GM19351 (cell line): ENCODE measurements around the gene CBFB.
"Not testable (repeated sequence)": the region's sequence is repeated elsewhere in the genome, so short reads cannot be mapped to it uniquely, and the experiment has no call there.

Experiments
- ATAC-seq: cut with Tn5 transposase; IDR thresholded peaks from one replicate; pipeline ENCODE4 v1.9.1; 2021; ENCODE audit warnings: mild to moderate bottlenecking, moderate library complexity; ENCODE audit not compliant: unreplicated experiment

CBFB gene

DNA sequence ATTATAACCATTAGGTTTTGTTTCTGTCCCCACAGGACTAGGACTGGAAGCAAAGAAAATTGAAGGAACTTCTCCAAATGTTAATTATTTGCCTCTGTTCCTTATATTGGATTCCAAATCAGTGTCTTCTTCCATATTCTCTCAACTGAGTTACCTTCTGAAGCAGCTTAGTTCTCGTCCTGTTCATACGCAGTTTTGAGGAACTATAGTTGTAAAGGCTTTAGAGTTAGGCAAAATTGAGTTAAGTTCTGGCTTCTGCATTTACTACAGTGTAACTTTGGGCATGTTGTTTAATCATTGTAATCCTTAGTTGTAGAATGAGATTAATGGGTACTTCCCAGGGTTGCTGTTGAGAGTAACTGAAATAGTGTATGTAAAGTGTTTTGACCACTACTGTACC is 11.2 kb downstream of the CBFB start:
- no peak for ATAC-seq

DNA sequence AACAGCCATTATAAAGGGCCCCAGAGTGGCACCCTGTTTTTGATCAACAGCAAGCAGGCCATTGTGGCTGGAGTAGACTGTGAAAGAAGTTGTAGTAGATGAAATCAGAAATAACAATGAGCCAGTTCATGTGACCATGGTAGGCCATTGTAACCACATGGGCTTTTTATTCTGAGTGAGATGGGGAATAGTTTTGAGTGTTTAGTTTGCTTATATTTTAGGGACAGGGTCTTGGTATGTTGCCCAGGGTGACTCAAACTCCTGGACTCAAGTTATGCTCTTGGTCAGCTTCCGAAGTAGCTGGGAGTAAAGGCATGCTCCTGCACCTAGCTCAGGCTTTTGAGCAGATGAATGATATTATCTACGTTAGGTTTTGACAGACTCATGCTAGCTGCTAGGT is 12.0 kb downstream of the CBFB start:
- ATAC-seq = no peak

DNA sequence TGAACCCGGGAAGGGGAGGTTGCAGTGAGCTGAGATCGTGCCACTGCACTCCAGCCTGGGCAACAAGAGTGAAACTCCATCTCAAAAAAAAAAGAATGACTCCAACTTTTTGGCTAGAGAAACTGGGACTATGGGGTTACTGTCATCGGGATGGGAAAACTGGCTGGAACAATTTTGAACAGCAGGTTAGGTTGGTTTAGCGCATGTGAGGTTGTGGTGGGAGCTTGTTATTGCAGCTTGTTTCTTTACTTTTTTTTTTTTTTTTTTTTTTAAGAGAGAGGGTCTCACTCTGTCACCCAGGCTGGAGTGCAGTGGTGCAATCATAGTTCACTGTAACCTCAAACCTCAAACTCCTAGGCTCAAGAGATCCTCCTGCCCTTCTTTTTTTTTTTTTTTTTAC is 12.6 kb downstream of the CBFB start:
- not testable (repeated sequence) for ATAC-seq

DNA sequence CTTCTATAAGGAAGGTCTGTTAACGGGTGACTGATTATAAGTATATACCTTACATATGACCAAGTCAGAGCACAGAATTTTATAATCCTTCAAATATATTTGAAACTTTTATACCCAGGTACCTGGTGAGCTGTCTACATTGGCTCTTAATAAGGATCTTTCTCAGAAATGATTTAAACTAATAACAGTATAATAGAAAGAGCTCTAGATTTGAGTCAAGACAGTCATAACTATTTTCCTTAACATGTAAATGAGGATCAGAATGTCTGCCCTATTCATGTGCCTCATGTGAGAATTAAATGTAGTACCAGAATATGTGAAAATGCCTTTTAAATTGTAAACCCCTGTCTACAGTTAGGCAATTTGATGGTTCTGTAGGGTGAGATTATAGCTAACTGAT is 14.5 kb downstream of the CBFB start:
- ATAC-seq = no peak

DNA sequence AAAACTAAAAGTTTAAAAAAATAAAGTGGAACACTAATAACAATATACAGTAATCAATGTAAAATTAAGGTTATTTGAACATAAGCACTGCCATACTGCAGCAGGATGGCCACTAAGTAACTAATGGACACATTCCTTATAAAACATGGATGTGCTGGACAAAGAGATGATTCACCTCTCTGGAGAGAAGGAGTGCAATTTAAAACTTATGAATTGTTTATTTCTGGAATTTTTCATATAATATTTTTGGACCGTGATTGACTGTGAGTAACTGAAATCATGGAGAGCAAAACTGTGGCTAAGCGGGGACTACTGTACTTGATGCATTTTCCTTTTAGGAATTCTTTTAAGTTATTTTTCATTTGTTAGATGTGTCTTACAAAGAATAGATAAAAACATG is 21.8 kb downstream of the CBFB start:
- no peak for ATAC-seq

DNA sequence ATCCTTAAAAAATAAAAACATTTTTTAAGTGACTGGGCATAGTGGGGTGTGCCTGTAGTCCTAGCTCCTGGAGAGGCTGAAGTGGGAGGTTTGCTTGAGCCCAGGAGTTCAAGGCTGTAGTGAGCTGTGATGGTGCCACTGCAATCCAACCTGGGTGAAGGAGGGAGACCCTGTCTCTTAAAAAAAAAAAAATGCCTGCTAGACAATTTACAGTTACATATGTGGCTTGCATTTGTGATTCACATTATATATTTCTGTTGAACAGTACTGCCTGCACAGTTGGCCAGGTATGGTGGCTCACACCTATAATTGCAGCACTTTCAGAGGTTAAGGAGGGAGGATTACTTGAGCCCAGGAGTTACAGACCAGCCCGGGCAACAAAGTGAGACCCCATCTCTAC is 23.4 kb downstream of the CBFB start:
- no peak for ATAC-seq

DNA sequence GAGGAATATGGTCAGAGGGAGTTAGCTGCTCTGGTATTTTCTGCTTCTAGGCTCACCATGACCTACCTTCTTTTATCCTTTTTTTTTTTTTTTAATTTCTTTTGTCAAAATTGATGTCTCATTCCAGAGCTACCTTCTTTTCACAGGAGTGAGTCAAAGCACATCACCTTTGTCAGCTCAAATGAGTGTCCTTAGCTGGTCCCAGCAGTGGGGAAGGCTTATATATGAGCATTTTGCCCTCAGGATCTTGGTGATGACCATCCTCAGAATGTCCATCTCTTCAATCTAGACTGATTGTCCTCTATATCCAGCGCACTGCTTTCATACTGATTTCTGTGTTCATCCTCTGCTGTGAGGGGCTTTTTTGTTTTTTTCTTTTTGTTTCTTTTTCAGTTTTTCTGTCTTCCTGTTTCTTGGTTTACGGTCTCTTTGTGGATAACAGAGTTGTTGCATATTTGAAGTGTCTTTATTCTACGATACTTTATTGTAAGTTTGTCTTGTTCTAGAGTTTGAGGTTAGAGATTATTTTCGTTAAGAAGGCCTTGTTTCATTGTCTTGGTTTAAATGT is 24.9 kb downstream of the CBFB start:
- no peak for ATAC-seq

DNA sequence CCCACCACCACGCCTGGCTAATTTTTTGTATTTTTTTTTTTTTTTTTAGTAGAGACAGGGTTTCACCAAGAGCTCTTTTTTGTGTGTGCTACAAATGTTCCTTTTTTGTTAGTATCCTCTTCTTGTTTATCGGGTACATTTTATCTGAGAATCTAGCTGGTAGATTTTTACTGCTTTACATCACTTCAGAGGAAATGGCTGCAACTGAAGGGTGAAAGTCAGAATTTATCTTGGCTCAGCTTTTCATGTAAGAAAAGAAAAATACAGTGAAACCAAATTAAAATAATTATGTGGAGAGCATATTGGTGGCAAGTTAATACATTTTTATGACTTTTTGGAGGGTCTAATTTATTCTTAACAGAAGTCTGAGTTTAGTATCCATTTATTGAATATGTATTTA is 26.0 kb downstream of the CBFB start:
- no peak for ATAC-seq

DNA sequence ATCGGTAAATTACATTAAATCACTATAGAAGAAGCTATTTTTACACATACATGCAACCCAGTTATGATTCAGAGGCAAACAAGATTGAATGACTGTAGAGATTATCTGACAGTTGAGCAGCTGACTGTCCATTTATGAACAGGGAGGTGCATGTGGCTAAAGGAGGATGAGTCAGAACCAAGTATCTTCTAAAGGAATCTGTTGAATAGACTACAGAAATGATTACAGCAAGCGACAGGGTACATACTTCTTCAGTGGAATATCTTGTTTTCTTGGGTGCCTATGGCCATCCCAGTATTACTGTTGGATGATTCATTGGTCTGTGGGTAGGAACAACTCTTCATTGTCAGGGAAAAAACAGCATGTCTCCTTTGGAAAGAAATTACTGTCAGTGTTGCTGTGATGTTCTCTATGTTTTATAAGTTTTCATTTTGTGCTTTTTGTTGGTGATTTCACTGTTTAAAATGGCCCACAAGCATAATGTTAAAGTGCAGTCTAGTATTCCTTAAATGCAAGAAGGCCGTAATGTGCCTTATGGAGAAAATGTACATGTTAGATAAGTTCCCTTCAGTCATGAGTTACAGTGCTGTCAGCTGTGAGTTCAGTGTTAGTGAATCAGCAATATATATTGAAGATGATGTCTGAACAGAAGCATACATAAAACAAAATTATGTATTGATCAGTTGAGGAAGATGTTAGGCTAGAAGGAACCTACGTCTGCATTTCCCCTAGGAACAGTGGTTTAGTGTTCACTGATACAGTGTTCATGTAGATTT is 27.0 kb downstream of the CBFB start:
- ATAC-seq = peak; percentile 62

DNA sequence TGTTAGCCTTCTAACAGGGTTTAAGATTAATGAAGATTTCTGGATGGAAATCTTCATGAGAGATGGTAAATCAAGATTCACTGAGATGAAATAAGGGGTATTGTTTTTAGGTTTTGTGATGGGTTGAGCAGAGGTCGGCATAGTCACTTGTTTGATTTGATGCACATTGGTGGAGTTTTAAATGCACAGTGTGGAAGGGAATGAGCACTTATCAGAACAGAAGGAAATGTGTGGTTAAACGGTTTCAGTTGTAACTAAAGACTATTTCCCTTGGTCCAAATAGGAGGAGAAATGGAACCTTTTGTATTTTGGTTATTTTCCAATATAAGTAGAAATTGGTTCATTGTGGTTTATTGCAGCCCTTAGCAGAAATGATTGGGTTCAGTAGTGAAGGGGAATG is 34.1 kb downstream of the CBFB start:
- ATAC-seq = no peak

DNA sequence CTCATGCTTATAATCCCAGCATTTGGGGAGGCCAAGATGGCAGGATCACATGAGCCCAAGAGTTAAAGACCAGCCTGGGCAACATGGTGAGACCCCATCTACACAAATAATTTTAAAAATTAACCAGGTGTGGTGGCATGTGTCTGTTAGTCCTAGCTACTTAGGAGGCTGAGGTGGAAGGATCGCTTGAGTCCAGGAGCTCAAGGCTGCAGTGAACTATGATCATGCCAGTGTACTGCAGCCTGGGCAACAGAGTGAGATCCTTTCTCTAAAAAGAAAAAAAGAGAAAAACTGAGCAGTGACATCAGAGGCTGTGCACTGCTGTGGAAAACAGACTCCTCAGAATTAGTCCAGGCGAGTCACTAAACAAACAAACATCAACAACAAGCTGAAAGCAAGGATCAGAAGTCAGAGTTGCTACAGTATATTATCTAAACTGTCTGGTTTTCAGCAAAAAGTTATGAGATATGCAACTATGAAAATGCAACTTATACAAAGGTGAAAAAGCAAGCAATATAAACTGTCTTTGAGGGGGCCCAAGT is 39.3 kb downstream of the CBFB start:
- ATAC-seq = no peak

DNA sequence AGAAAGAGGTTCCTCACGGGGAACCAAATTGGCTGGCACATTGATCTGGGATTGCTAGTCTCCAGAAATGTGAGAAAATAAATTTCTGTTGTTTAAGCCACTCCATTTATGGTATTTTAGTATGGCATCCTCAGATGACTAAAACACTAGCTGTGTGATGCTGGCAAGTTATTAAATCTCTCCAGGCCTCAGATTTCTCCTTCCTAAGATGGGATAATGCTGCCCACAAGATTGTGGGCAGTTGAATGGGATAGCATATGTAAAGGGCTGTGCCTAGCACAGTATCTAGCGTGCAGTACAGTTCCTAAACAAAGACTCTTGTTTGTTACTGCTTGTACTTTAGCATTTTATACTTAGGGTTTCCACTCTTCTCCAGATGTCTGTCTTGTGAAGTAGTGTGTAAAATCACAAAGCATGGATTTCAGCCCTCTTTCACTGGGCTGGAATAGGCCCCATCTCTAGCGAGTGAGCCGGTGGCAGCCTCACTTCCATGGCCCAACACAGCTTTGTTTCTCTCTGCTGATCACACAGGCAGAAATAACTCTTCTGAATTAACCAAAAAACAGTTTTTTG is 42.6 kb downstream of the CBFB start:
- no peak for ATAC-seq

DNA sequence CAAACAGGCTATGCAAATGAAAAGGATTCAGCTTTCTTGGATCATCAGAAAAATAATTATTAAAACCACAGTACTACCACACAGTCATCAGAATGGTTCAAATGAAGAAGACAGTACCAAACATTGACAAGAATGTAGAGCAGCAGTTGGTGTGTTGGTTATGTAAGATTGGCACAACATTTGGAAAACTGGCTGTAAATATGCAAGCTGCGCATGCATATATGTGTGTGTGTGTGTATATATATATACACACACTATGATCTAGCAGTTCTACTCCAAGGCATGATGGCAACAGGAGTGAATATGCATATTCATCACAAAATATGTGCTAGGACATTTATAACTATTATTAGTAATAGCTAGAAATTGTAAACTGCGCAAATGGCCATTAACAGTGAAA is 46.4 kb downstream of the CBFB start:
- no peak for ATAC-seq

DNA sequence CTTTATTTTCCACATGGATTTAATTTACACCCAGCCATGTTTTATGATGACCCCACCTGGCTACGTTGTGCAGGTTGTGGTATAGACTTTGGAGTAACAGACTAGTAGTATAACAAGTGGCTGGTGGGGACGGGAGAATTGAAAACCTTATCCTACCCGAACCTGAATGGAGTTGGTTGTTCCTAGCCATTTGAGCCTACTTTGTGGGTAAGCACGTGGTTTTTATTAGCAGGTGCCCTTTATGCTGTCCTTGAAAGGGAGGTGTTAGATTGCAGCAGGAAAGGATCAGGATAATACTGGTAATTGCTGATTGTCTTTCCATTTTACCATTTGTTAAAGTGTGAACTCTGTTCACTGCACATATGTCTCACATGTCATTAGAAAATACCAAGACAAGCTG is 48.9 kb downstream of the CBFB start:
- ATAC-seq = no peak

DNA sequence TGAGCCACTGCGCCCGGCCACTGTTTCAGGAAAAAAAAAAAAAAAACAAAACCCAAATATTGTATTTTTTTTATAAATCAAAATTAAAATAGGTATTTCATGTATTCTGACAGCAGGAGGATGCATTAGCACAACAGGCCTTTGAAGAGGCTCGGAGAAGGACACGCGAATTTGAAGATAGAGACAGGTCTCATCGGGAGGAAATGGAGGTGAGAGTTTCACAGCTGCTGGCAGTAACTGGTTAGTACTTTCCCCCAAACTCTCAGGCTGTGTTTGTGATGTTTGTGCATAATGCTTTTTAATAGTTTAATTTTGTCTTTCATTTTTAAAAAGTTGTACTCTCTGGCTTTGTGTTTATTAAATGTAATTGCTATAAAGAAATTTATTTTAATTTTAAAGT is 53.2 kb downstream of the CBFB start:
- ATAC-seq = no peak

DNA sequence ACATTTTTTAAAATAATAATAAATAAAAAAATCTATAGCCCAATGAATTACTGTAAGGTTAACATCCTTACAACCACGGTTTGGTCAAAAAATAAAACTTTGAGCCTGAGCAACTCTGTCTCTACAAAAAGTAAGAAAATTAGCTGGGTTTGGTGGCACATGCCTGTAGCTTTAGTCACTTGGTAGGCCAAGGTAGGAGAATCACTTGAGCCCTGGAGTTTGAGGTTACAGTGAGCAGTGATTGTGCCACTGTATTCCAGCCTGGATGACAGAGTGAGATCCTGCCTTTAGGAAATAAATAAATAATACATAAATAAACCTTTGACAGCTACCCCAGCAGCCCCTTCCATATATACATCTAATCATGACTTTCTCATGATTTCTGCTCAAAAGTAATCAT is 53.9 kb downstream of the CBFB start:
- no peak for ATAC-seq

DNA sequence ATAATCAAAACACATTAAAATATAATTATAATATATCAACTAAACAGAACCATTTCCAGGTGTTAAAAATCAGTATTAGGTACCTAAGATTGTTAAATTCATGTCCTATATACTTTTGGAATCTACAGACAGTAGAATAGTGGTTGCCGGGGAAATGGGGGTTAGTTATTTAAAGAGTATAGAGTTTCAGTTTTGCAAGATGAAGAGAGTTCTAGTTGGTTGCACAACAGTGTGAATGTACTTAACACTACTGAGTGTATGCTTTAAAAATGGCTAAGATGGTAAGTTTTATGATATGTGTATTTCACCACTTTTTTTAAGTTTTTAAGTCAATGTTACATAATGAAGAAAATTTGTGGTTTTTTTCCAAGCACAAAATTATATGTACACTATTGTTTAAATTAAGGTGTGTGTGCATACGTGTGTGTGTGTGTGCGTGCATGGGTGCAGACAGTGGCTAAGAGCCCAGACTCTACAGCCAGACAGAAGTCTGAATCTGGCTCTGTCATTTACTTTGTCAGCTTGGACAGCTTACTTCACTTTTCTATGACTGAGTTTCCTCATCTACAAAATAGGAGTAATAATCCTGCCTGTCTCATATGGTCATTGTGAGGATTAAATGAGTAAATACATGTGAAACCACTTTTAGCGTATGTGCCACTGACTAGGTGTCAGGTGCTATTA is 55.5 kb downstream of the CBFB start:
- peak; percentile 85 for ATAC-seq

DNA sequence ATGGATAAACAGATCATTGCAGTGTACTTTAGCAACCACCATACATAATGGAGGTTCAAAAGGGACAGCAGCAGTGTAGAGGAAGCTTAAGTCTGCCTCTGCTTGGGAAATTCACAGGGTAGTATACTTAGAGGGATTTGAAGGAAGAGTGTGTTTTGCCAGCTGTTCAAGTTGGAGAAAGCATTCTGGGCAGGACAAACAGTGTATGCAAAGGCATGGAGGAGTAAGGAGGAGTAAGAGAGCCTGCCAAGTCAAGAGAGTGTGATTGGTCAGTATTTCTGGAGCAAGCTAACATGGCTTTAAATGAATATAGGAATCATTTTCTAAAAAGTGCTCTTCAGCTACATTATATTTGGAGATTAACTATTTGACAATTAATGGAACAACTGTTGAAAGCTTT is 57.9 kb downstream of the CBFB start:
- no peak for ATAC-seq

DNA sequence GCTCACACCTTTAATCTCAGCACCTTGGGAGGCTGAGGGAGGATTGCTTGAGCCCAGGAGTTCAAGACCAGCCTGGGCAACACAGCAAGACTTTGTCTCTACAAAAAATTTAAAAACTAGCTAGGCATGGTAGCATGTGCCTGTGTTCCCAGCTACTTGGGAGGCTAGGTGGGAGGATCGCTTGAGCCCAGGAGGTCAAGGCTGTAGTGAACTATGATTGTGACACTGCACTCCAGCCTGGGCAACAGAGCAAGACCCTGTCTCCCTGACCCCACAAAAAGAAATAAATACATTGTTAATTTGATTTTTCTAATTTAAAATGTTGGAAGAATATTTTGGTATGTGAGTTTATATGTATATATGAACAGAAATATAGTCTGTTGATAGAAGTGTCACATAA is 58.3 kb downstream of the CBFB start:
- no peak for ATAC-seq

DNA sequence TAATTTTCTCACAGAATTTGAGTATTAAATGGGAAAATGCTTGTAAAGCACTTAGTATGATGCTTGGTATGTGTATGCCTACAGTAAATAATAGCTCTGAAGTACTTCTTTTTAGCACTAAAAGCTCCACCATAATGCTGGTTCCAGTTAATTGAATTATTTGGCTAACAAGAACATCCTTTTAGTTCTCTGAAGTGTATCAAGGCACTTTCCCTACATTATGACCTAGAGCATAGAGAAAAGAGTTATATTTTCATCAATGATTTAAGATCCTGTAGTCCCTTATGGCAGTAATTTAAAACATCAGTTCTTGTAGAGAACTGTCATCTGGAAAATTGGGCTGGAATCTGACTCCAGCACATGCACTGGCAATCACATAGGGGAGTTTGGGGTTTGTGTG is 58.9 kb downstream of the CBFB start:
- ATAC-seq = no peak

DNA sequence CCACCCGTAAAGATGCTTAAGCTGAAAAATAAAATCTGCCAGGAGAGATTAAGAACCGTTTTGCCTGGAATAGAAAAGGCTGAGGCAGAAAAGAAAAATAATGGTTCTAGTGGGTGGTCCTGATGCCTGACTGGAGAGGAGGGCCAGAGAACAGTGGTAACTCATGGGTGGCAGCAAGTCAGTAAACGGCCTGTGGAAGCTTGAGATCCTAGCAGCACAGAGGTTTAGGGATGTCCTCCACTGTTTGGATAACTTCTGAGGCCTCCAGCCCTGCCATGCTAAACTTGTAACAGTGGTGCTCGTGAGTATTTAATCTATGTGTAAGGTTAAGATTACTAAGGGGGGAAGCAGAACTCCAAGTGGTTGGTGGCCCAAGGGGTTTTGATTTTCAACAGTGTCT is 59.6 kb downstream of the CBFB start:
- ATAC-seq = no peak

DNA sequence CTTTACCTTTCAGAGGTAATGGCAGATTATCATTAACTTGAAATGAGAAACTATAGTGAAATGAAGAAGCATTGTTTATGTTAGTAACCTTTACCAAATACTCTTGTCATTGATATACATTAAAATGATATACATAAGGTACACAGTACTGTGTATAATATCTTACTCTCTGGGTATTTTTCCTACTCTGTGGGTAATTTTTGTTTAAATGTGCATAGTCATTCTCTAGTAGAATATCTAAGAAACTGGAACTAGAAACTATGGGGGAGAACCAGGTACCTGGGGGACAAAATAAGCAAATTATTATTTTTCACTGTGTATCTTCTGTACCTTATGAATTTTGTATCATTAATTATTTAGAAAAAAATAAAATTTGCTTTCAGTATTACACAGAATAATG is 60.2 kb downstream of the CBFB start:
- no peak for ATAC-seq
